Measurements from ENCODE around the gene RPL3. TPM values are rescaled to one million over a fixed set of nuclear protein-coding genes. Genes with fewer than 3 reads are reported as not detected.

The RPL3 gene
- total and polyA plus RNA-seq, 7 donors, result 266 to 1,471 (median 470) TPM

GRCh38 chr22:39298241-39298987 is 21.0 kb downstream of the RPL3 start:
- no peak for DNase-seq
- 51 to 60% (median 60%) methylated on average over 17 to 18 of the region's 18 CpGs for WGBS, 3 donors
- Histone ChIP-seq H3K4me3 (no peak overlapping the region), H3K36me3 (ENCODE audit: insufficient read depth in 1 of 2, low read depth in 1 of 2) (no peaks in the 10 kb centered on the region), H3K27ac (peak overlapping the region; percentile 28), H3K9me3 (no peaks in the 10 kb centered on the region), H3K27me3 (ENCODE audit: insufficient read depth in 3 of 3, low read length in 2 of 3) (no peaks in the 10 kb centered on the region), H3K4me1 (peaks cover 29% of the 10 kb centered on the region)
- peak in 2 of 4 donors; percentile 5 to 20 for ATAC-seq
- intact Hi-C loops (cut with DNase I), result no loop called here
- no peak for TF ChIP-seq CTCF (IDR thresholded peaks at IDR 0.05)

- H3K4me3 ChIP-seq, result no peak overlapping the region
- no peaks in the 10 kb centered on the region for H3K9me3 ChIP-seq
- no peak for TF ChIP-seq CTCF (IDR thresholded peaks at IDR 0.05)
- peaks cover 29% of the 10 kb centered on the region for H3K4me1 ChIP-seq
- H3K36me3 ChIP-seq (ENCODE audit: insufficient read depth in 1 of 2, low read depth in 1 of 2), result no peaks in the 10 kb centered on the region
- 28 to 50% (median 32%) methylated on average over 15 to 18 of the region's 18 CpGs for WGBS, 3 donors
- no peaks in the 10 kb centered on the region for H3K27me3 ChIP-seq (ENCODE audit: insufficient read depth in 3 of 3, low read length in 2 of 3)
- intact Hi-C loops (cut with DNase I), result no loop called here
- DNase-seq (no peak), ATAC-seq (peak; percentile 33 to 62 (median 42))
- H3K27ac ChIP-seq, result peak overlapping the region; percentile 28
These were observed 21.8 kb downstream of the RPL3 start for GRCh38 chr22:39297490-39298240.

- Histone ChIP-seq H3K36me3 (ENCODE audit: insufficient read depth in 1 of 2, low read depth in 1 of 2) (no peaks in the 10 kb centered on the region), H3K4me3 (no peak overlapping the region), H3K27me3 (ENCODE audit: insufficient read depth in 3 of 3, low read length in 2 of 3) (no peaks in the 10 kb centered on the region), H3K4me1 (peaks cover 33% of the 10 kb centered on the region), H3K9me3 (no peaks in the 10 kb centered on the region), H3K27ac (no peak overlapping the region)
- intact Hi-C loops (cut with DNase I), result no loop called here
- ATAC-seq (peak in 1 of 4 donors; percentile 2), DNase-seq (no peak)
- 24 to 37% (median 34%) methylated on average over 19 of the region's 19 CpGs for WGBS, 3 donors
- no peak for TF ChIP-seq CTCF (IDR thresholded peaks at IDR 0.05)
These were observed 22.4 kb downstream of the RPL3 start for GRCh38 chr22:39296981-39297489.

- no peak overlapping the region for H3K27ac ChIP-seq
- no peaks in the 10 kb centered on the region for H3K9me3 ChIP-seq
- no peaks in the 10 kb centered on the region for H3K36me3 ChIP-seq (ENCODE audit: insufficient read depth in 1 of 2, low read depth in 1 of 2)
- no peak for ATAC-seq
- intact Hi-C loops (cut with DNase I), result no loop called here
- 79 to 88% (median 83%) methylated on average over 6 of the region's 6 CpGs for WGBS, 3 donors
- peaks cover 38% of the 10 kb centered on the region for H3K4me1 ChIP-seq
- no peak for TF ChIP-seq CTCF (IDR thresholded peaks at IDR 0.05)
- H3K27me3 ChIP-seq (ENCODE audit: insufficient read depth in 3 of 3, low read length in 2 of 3), result no peaks in the 10 kb centered on the region
- no peak overlapping the region for H3K4me3 ChIP-seq
- no peak for DNase-seq
These were observed 22.9 kb downstream of the RPL3 start for GRCh38 chr22:39296535-39296934.

Measured in psoas muscle (tissue), 8 donors.